IMR-90 (cell line): ENCODE measurements around the gene PALLD.
A peak's percentile ranks its signal among the peaks of the same experiment; 100 is the strongest.

Source experiments
- BHLHE40 ChIP-seq: fragments of 150-350 bp; IDR thresholded peaks from 2 replicates; pipeline ENCODE4 v1.6.1; 2016; ENCODE audit warnings: mild to moderate bottlenecking, low read depth, low read length
- CTCF ChIP-seq: conservative IDR thresholded peaks from 2 replicates; pipeline ENCODE4 v1.5.1; 2012; ENCODE audit warnings: mild to moderate bottlenecking, low read depth, low read length, improper control_type of control experiment
- ELK1 ChIP-seq: fragments of 150-350 bp; IDR thresholded peaks from 2 replicates; pipeline ENCODE4 v1.6.1; 2016; ENCODE audit warnings: low read depth, mild to moderate bottlenecking, low read length, moderate library complexity, borderline replicate concordance
- FOS ChIP-seq: fragments of 150-350 bp; IDR thresholded peaks from 2 replicates; pipeline ENCODE4 v1.6.1; 2016; ENCODE audit warnings: low read depth, low read length
- MAZ ChIP-seq: IDR thresholded peaks from 2 replicates; pipeline ENCODE4 v1.6.1; 2012; ENCODE audit warnings: low read depth, mild to moderate bottlenecking, low read length, improper control_type of control experiment, moderate library complexity, borderline replicate concordance
- MXI1 ChIP-seq: IDR thresholded peaks from 2 replicates; pipeline ENCODE4 v1.6.1; 2012; ENCODE audit warnings: low read depth, mild to moderate bottlenecking, low read length, moderate library complexity, borderline replicate concordance
- POLR2A ChIP-seq: IDR thresholded peaks from 2 replicates; pipeline ENCODE4 v1.6.1; 2012; ENCODE audit warnings: mild to moderate bottlenecking, low read depth, low read length
- RAD21 ChIP-seq: IDR thresholded peaks from 2 replicates; pipeline ENCODE4 v1.6.1; 2012; ENCODE audit warnings: low read length, improper control_type of control experiment
- RCOR1 ChIP-seq: IDR thresholded peaks from 2 replicates; pipeline ENCODE4 v1.6.1; 2012; ENCODE audit warnings: mild to moderate bottlenecking, low read length, improper control_type of control experiment; ENCODE audit not compliant: insufficient replicate concordance
- SMC3 ChIP-seq: fragments of 150-350 bp; IDR thresholded peaks from 2 replicates; pipeline ENCODE4 v1.6.1; 2016; ENCODE audit warnings: low read depth, mild to moderate bottlenecking, antibody characterized with exemption, low read length, moderate library complexity
- TF ChIP-seq, protein P1 (sequence below): fragments of 150-350 bp; IDR thresholded peaks from 2 replicates; pipeline ENCODE4 v1.6.1; 2017; ENCODE audit warnings: mild to moderate bottlenecking, antibody characterized with exemption, low read length, low read depth

- TF ChIP-seq CTCF (no peak), SMC3 (no peak), POLR2A (no peak), ELK1 (no peak), MXI1 (no peak), RAD21 (no peak), RCOR1 (no peak), MAZ (no peak), FOS (0 out of 2 replicates have a peak, but pooled peaks have one; percentile 9), BHLHE40 (no peak)
- TF ChIP-seq, protein P1, sequence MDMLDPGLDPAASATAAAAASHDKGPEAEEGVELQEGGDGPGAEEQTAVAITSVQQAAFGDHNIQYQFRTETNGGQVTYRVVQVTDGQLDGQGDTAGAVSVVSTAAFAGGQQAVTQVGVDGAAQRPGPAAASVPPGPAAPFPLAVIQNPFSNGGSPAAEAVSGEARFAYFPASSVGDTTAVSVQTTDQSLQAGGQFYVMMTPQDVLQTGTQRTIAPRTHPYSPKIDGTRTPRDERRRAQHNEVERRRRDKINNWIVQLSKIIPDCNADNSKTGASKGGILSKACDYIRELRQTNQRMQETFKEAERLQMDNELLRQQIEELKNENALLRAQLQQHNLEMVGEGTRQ: no peak
Observed at GRCh38 chr4:168825975-168826374, 329.1 kb downstream of the PALLD start.
